ENCODE measurements around the gene MCTP2.

- TF ChIP-seq CTCF (IDR thresholded peaks at IDR 0.05 in 8 of 11, conservative IDR thresholded peaks at IDR 0.05 in 3 of 11) (no peak), POLR2A (IDR thresholded peaks at IDR 0.05) (no peak)
Measured at GRCh38 chr15:94353488-94353820, 122.1 kb downstream of the MCTP2 start.

Measured in spleen (tissue), 7 donors.